ENCODE results near the gene ST6GALNAC3. TPM values are rescaled to one million over a fixed set of nuclear protein-coding genes. Genes with fewer than 3 reads are reported as not detected.

ST6GALNAC3 gene
- total RNA-seq, 1 donor from 2014 or later, result 11.0 TPM

- DNase-seq (ENCODE audit: low spot score, unreplicated experiment), result no peak
- H3K27ac Mint-ChIP-seq, result no peak overlapping the region
- no peak overlapping the region for H3K4me3 Mint-ChIP-seq (ENCODE audit: low read depth)
- no peaks in the 10 kb centered on the region for H3K27me3 Mint-ChIP-seq
- no peaks in the 10 kb centered on the region for H3K36me3 Mint-ChIP-seq (ENCODE audit: insufficient read depth)
- H3K9me3 Mint-ChIP-seq (ENCODE audit: low read depth), result no peaks in the 10 kb centered on the region
- no peak for TF ChIP-seq CTCF (IDR thresholded peaks at IDR 0.05; ENCODE audit: unreplicated experiment)
- no peaks in the 10 kb centered on the region for H3K4me1 Mint-ChIP-seq (ENCODE audit: low read depth)
Observed at GRCh38 chr1:76262601-76263000, 188.1 kb downstream of the ST6GALNAC3 start.

- TF ChIP-seq CTCF (IDR thresholded peaks at IDR 0.05; ENCODE audit: unreplicated experiment), result no peak
- Mint-ChIP-seq H3K4me3 (ENCODE audit: low read depth) (no peak overlapping the region), H3K27ac (no peak overlapping the region), H3K36me3 (ENCODE audit: insufficient read depth) (no peaks in the 10 kb centered on the region), H3K27me3 (no peaks in the 10 kb centered on the region), H3K4me1 (ENCODE audit: low read depth) (peaks cover 8% of the 10 kb centered on the region), H3K9me3 (ENCODE audit: low read depth) (no peaks in the 10 kb centered on the region)
- no peak for DNase-seq (ENCODE audit: low spot score, unreplicated experiment)
Observed at GRCh38 chr1:76264642-76265041, 190.1 kb downstream of the ST6GALNAC3 start.

- Mint-ChIP-seq H3K4me3 (ENCODE audit: low read depth) (no peak overlapping the region), H3K36me3 (ENCODE audit: insufficient read depth) (no peaks in the 10 kb centered on the region), H3K4me1 (ENCODE audit: low read depth) (peaks cover 21% of the 10 kb centered on the region), H3K27ac (no peak overlapping the region), H3K27me3 (no peaks in the 10 kb centered on the region), H3K9me3 (ENCODE audit: low read depth) (no peaks in the 10 kb centered on the region)
- no peak for TF ChIP-seq CTCF (IDR thresholded peaks at IDR 0.05; ENCODE audit: unreplicated experiment)
- DNase-seq (ENCODE audit: low spot score, unreplicated experiment), result no peak
Observed at GRCh38 chr1:76266762-76267161, 192.2 kb downstream of the ST6GALNAC3 start.

- H3K27ac Mint-ChIP-seq, result no peak overlapping the region
- H3K9me3 Mint-ChIP-seq (ENCODE audit: low read depth), result no peaks in the 10 kb centered on the region
- TF ChIP-seq CTCF (IDR thresholded peaks at IDR 0.05; ENCODE audit: unreplicated experiment), result no peak
- H3K4me1 Mint-ChIP-seq (ENCODE audit: low read depth), result peaks cover 21% of the 10 kb centered on the region
- no peaks in the 10 kb centered on the region for H3K36me3 Mint-ChIP-seq (ENCODE audit: insufficient read depth)
- H3K27me3 Mint-ChIP-seq, result no peaks in the 10 kb centered on the region
- no peak overlapping the region for H3K4me3 Mint-ChIP-seq (ENCODE audit: low read depth)
- no peak for DNase-seq (ENCODE audit: low spot score, unreplicated experiment)
Observed at GRCh38 chr1:76267631-76268030, 193.1 kb downstream of the ST6GALNAC3 start.

- Mint-ChIP-seq H3K9me3 (ENCODE audit: low read depth) (no peaks in the 10 kb centered on the region), H3K36me3 (ENCODE audit: insufficient read depth) (no peaks in the 10 kb centered on the region), H3K4me1 (ENCODE audit: low read depth) (peaks cover 21% of the 10 kb centered on the region), H3K27me3 (no peaks in the 10 kb centered on the region), H3K4me3 (ENCODE audit: low read depth) (no peak overlapping the region), H3K27ac (no peak overlapping the region)
- DNase-seq (ENCODE audit: low spot score, unreplicated experiment), result no peak
- TF ChIP-seq CTCF (IDR thresholded peaks at IDR 0.05; ENCODE audit: unreplicated experiment), result no peak
Observed at GRCh38 chr1:76268341-76268740, 193.8 kb downstream of the ST6GALNAC3 start.
